ENCODE results near the gene UBALD1.
A peak's percentile ranks its signal among the peaks of the same experiment; 100 is the strongest.

The UBALD1 gene

GRCh38 chr16:4641306-4641687, 26.6 kb upstream of the UBALD1 start:
- no peak overlapping the region for H3K27ac ChIP-seq (ENCODE audit: low read length, poor library complexity, severe bottlenecking)
- no peaks in the 10 kb centered on the region for H3K9me3 ChIP-seq (ENCODE audit: control insufficient read depth, low read length)
- no peak overlapping the region for H3K14ac ChIP-seq (ENCODE audit: low read length in 2 of 2)
- H3K4ac ChIP-seq (ENCODE audit: low read depth in 1 of 2, low read length in 2 of 2) = no peak overlapping the region
- no peak overlapping the region for H4K91ac ChIP-seq (ENCODE audit: low read length)
- no peak overlapping the region for H3K9ac ChIP-seq (ENCODE audit: low read length)
- no peak overlapping the region for H3K23ac ChIP-seq (ENCODE audit: low read length in 2 of 2)
- no peak overlapping the region for H3K4me2 ChIP-seq (ENCODE audit: low read length, poor library complexity, severe bottlenecking)
- H2BK120ac ChIP-seq (ENCODE audit: low read depth, low read length) = no peak overlapping the region
- H3K27me3 ChIP-seq (ENCODE audit: control insufficient read depth in 1 of 2, insufficient read depth in 1 of 2, low read length in 2 of 2) = no peaks in the 10 kb centered on the region
- H2AK5ac ChIP-seq (ENCODE audit: low read length, severe bottlenecking) = no peak overlapping the region
- H3K79me1 ChIP-seq (replicated peaks; ENCODE audit: low read length, poor library complexity, severe bottlenecking) = peaks cover 20% of the 10 kb centered on the region
- H2BK12ac ChIP-seq (ENCODE audit: low read length in 2 of 2) = no peak overlapping the region
- no peak overlapping the region for H3K18ac ChIP-seq (ENCODE audit: low read depth in 1 of 2, low read length in 2 of 2)
- 98% methylated on average over 5 of the region's 5 CpGs for WGBS
- H3K36me3 ChIP-seq (ENCODE audit: control insufficient read depth in 1 of 2, insufficient read depth in 2 of 2, low read depth in 1 of 2, low read length in 2 of 2) = peaks cover 8 to 39% of the 10 kb centered on the region in 2 experiments
- no peak overlapping the region for H2AFZ ChIP-seq (ENCODE audit: low read depth, low read length)
- H2BK15ac ChIP-seq (ENCODE audit: low read depth, poor library complexity, severe bottlenecking) = no peak overlapping the region
- H3K4me3 ChIP-seq (ENCODE audit: insufficient read depth in 1 of 2, low read depth in 1 of 2, low read length in 2 of 2) = no peak overlapping the region
- no peak for DNase-seq
- H4K8ac ChIP-seq (ENCODE audit: low read length) = no peak overlapping the region
- no peak overlapping the region for H2BK5ac ChIP-seq (ENCODE audit: low read depth, low read length, poor library complexity, severe bottlenecking)
- peaks cover 27% of the 10 kb centered on the region for H3K4me1 ChIP-seq (ENCODE audit: control insufficient read depth, insufficient read depth, low read depth, low read length)

- Histone ChIP-seq H2BK120ac (ENCODE audit: low read depth, low read length) (no peak overlapping the region), H3K18ac (ENCODE audit: low read depth in 1 of 2, low read length in 2 of 2) (no peak overlapping the region), H3K27ac (ENCODE audit: low read length, poor library complexity, severe bottlenecking) (no peak overlapping the region), H3K36me3 (ENCODE audit: control insufficient read depth in 1 of 2, insufficient read depth in 2 of 2, low read depth in 1 of 2, low read length in 2 of 2) (peaks cover 9 to 39% of the 10 kb centered on the region in 2 experiments), H2BK15ac (ENCODE audit: low read depth, poor library complexity, severe bottlenecking) (no peak overlapping the region), H3K23ac (ENCODE audit: low read length in 2 of 2) (no peak overlapping the region), H2BK12ac (ENCODE audit: low read length in 2 of 2) (no peak overlapping the region), H3K9me3 (ENCODE audit: control insufficient read depth, low read length) (no peaks in the 10 kb centered on the region), H3K79me1 (replicated peaks; ENCODE audit: low read length, poor library complexity, severe bottlenecking) (peaks cover 21% of the 10 kb centered on the region), H3K14ac (ENCODE audit: low read length in 2 of 2) (peak overlapping the region in 1 of 2 experiments; percentile 55), H3K4me2 (ENCODE audit: low read length, poor library complexity, severe bottlenecking) (no peak overlapping the region), H3K4me1 (ENCODE audit: control insufficient read depth, insufficient read depth, low read depth, low read length) (peaks cover 27% of the 10 kb centered on the region), H3K9ac (ENCODE audit: low read length) (no peak overlapping the region), H3K4ac (ENCODE audit: low read depth in 1 of 2, low read length in 2 of 2) (no peak overlapping the region), H2BK5ac (ENCODE audit: low read depth, low read length, poor library complexity, severe bottlenecking) (no peak overlapping the region), H4K8ac (ENCODE audit: low read length) (no peak overlapping the region), H4K91ac (ENCODE audit: low read length) (no peak overlapping the region), H2AK5ac (ENCODE audit: low read length, severe bottlenecking) (no peak overlapping the region), H3K27me3 (ENCODE audit: control insufficient read depth in 1 of 2, insufficient read depth in 1 of 2, low read length in 2 of 2) (no peaks in the 10 kb centered on the region), H3K4me3 (ENCODE audit: insufficient read depth in 1 of 2, low read depth in 1 of 2, low read length in 2 of 2) (no peak overlapping the region), H2AFZ (ENCODE audit: low read depth, low read length) (no peak overlapping the region)
- WGBS = 97% methylated on average over 12 of the region's 19 CpGs
- DNase-seq = no peak
These were observed 26.1 kb upstream of the UBALD1 start for GRCh38 chr16:4640572-4641305.

- Histone ChIP-seq H3K27ac (ENCODE audit: low read length, poor library complexity, severe bottlenecking) (no peak overlapping the region), H2BK15ac (ENCODE audit: low read depth, poor library complexity, severe bottlenecking) (no peak overlapping the region), H3K4me2 (ENCODE audit: low read length, poor library complexity, severe bottlenecking) (no peak overlapping the region), H3K79me1 (replicated peaks; ENCODE audit: low read length, poor library complexity, severe bottlenecking) (peaks cover 21% of the 10 kb centered on the region), H3K9ac (ENCODE audit: low read length) (no peak overlapping the region), H3K18ac (ENCODE audit: low read depth in 1 of 2, low read length in 2 of 2) (no peak overlapping the region), H2AK5ac (ENCODE audit: low read length, severe bottlenecking) (no peak overlapping the region), H3K4me3 (ENCODE audit: insufficient read depth in 1 of 2, low read depth in 1 of 2, low read length in 2 of 2) (no peak overlapping the region), H3K36me3 (ENCODE audit: control insufficient read depth in 1 of 2, insufficient read depth in 2 of 2, low read depth in 1 of 2, low read length in 2 of 2) (peaks cover 10 to 42% of the 10 kb centered on the region in 2 experiments), H2BK120ac (ENCODE audit: low read depth, low read length) (no peak overlapping the region), H2AFZ (ENCODE audit: low read depth, low read length) (no peak overlapping the region), H4K91ac (ENCODE audit: low read length) (no peak overlapping the region), H4K8ac (ENCODE audit: low read length) (no peak overlapping the region), H3K27me3 (ENCODE audit: control insufficient read depth in 1 of 2, insufficient read depth in 1 of 2, low read length in 2 of 2) (no peaks in the 10 kb centered on the region), H2BK5ac (ENCODE audit: low read depth, low read length, poor library complexity, severe bottlenecking) (no peak overlapping the region), H2BK12ac (ENCODE audit: low read length in 2 of 2) (no peak overlapping the region), H3K23ac (ENCODE audit: low read length in 2 of 2) (no peak overlapping the region), H3K14ac (ENCODE audit: low read length in 2 of 2) (no peak overlapping the region), H3K4me1 (ENCODE audit: control insufficient read depth, insufficient read depth, low read depth, low read length) (peaks cover 27% of the 10 kb centered on the region), H3K4ac (ENCODE audit: low read depth in 1 of 2, low read length in 2 of 2) (no peak overlapping the region), H3K9me3 (ENCODE audit: control insufficient read depth, low read length) (no peaks in the 10 kb centered on the region)
- WGBS = 93% methylated on average over 27 of the region's 27 CpGs
- DNase-seq = no peak
These were observed 25.3 kb upstream of the UBALD1 start for GRCh38 chr16:4639899-4640509.

GRCh38 chr16:4637501-4638166, 22.9 kb upstream of the UBALD1 start:
- Histone ChIP-seq H3K36me3 (ENCODE audit: control insufficient read depth in 1 of 2, insufficient read depth in 2 of 2, low read depth in 1 of 2, low read length in 2 of 2) (peaks cover 16 to 56% of the 10 kb centered on the region in 2 experiments), H4K8ac (ENCODE audit: low read length) (no peak overlapping the region), H4K91ac (ENCODE audit: low read length) (peak overlapping the region; percentile 18), H3K79me1 (replicated peaks; ENCODE audit: low read length, poor library complexity, severe bottlenecking) (peaks cover 27% of the 10 kb centered on the region), H2AFZ (ENCODE audit: low read depth, low read length) (no peak overlapping the region), H2BK120ac (ENCODE audit: low read depth, low read length) (no peak overlapping the region), H3K18ac (ENCODE audit: low read depth in 1 of 2, low read length in 2 of 2) (no peak overlapping the region), H2BK15ac (ENCODE audit: low read depth, poor library complexity, severe bottlenecking) (no peak overlapping the region), H3K14ac (ENCODE audit: low read length in 2 of 2) (no peak overlapping the region), H3K27me3 (ENCODE audit: control insufficient read depth in 1 of 2, insufficient read depth in 1 of 2, low read length in 2 of 2) (no peaks in the 10 kb centered on the region), H3K9me3 (ENCODE audit: control insufficient read depth, low read length) (no peaks in the 10 kb centered on the region), H3K4ac (ENCODE audit: low read depth in 1 of 2, low read length in 2 of 2) (no peak overlapping the region), H2BK12ac (ENCODE audit: low read length in 2 of 2) (no peak overlapping the region), H3K23ac (ENCODE audit: low read length in 2 of 2) (no peak overlapping the region), H3K27ac (ENCODE audit: low read length, poor library complexity, severe bottlenecking) (no peak overlapping the region), H3K4me3 (ENCODE audit: insufficient read depth in 1 of 2, low read depth in 1 of 2, low read length in 2 of 2) (no peak overlapping the region), H3K4me1 (ENCODE audit: control insufficient read depth, insufficient read depth, low read depth, low read length) (peaks cover 33% of the 10 kb centered on the region), H2AK5ac (ENCODE audit: low read length, severe bottlenecking) (no peak overlapping the region), H3K4me2 (ENCODE audit: low read length, poor library complexity, severe bottlenecking) (no peak overlapping the region), H3K9ac (ENCODE audit: low read length) (no peak overlapping the region), H2BK5ac (ENCODE audit: low read depth, low read length, poor library complexity, severe bottlenecking) (no peak overlapping the region)
- WGBS = 95% methylated on average over 21 of the region's 21 CpGs
- DNase-seq = no peak
